Activated CD4-positive, CD25-positive, alpha-beta regulatory T cell treated with anti-CD3 and anti-CD28 coated beads, Interleukin-2, amount 50 U/mL, for 16 hours (primary cell): ENCODE measurements around the gene CHST11.

Experiments
- DNase-seq: peaks from one replicate; pipeline ENCODE4 v3.0.0-alpha.2; 2020; ENCODE audit warnings: low read depth, low spot score

CHST11 gene

GRCh38 chr12:104758771-104759170 is 302.0 kb downstream of the CHST11 start:
- no peak for DNase-seq

GRCh38 chr12:104761091-104761490 is 304.3 kb downstream of the CHST11 start:
- DNase-seq: no peak

GRCh38 chr12:104761611-104762010 is 304.9 kb downstream of the CHST11 start:
- no peak for DNase-seq

GRCh38 chr12:104763168-104763805 is 306.5 kb downstream of the CHST11 start:
- DNase-seq: no peak

GRCh38 chr12:104764225-104765091 is 307.7 kb downstream of the CHST11 start:
- no peak for DNase-seq

GRCh38 chr12:104767261-104767660 is 310.5 kb downstream of the CHST11 start:
- no peak for DNase-seq

GRCh38 chr12:104768033-104768432 is 311.3 kb downstream of the CHST11 start:
- DNase-seq: no peak

- DNase-seq: no peak
Measured at GRCh38 chr12:104769144-104769561, 312.4 kb downstream of the CHST11 start.

- DNase-seq: no peak
Measured at GRCh38 chr12:104772336-104772735, 315.6 kb downstream of the CHST11 start.

GRCh38 chr12:104775731-104776231 is 319.0 kb downstream of the CHST11 start:
- no peak for DNase-seq

- DNase-seq: no peak
Measured at GRCh38 chr12:104779134-104779533, 322.4 kb downstream of the CHST11 start.

- DNase-seq: no peak
Measured at GRCh38 chr12:104782296-104782695, 325.5 kb downstream of the CHST11 start.

GRCh38 chr12:104784592-104784991 is 327.8 kb downstream of the CHST11 start:
- no peak for DNase-seq

GRCh38 chr12:104785886-104786285 is 329.1 kb downstream of the CHST11 start:
- DNase-seq: no peak

- DNase-seq: no peak
Measured at GRCh38 chr12:104786352-104786751, 329.6 kb downstream of the CHST11 start.

- no peak for DNase-seq
Measured at GRCh38 chr12:104788840-104789271, 332.1 kb downstream of the CHST11 start.

GRCh38 chr12:104790296-104791125 is 333.8 kb downstream of the CHST11 start:
- DNase-seq: no peak

- no peak for DNase-seq
Measured at GRCh38 chr12:104792570-104792969, 335.8 kb downstream of the CHST11 start.

GRCh38 chr12:104793285-104793684 is 336.5 kb downstream of the CHST11 start:
- no peak for DNase-seq

- no peak for DNase-seq
Measured at GRCh38 chr12:104793968-104794367, 337.2 kb downstream of the CHST11 start.

- DNase-seq: no peak
Measured at GRCh38 chr12:104796475-104796862, 339.7 kb downstream of the CHST11 start.

GRCh38 chr12:104799458-104799857 is 342.7 kb downstream of the CHST11 start:
- no peak for DNase-seq
